Stomach smooth muscle (tissue), 2 donors: Measurements from ENCODE around the gene PLCB1.

ENCODE experiments used
- H3K27ac ChIP-seq: one replicate; pipeline ENCODE4 v1.7.0; 2013; ENCODE audit warnings: mild to moderate bottlenecking, low read length, inconsistent platforms
- H3K27me3 ChIP-seq, 2 donors: one replicate each; pipeline ENCODE4 v1.7.0; 2013; ENCODE audit warnings: low read length in 2 of 2; ENCODE audit not compliant: insufficient read depth in 2 of 2, control insufficient read depth in 1 of 2
- H3K36me3 ChIP-seq, 2 donors: one replicate each; pipeline ENCODE4 v1.7.0; 2013; ENCODE audit warnings: low read length in 2 of 2; ENCODE audit not compliant: control insufficient read depth in 2 of 2, insufficient read depth in 2 of 2
- H3K4me1 ChIP-seq: one replicate; pipeline ENCODE4 v1.7.0; 2013; ENCODE audit warnings: low read length; ENCODE audit not compliant: control insufficient read depth, insufficient read depth
- H3K4me3 ChIP-seq, 2 donors: one replicate each; pipeline ENCODE4 v1.7.0; 2013; ENCODE audit warnings: low read length in 2 of 2
- H3K9ac ChIP-seq, 2 donors: one replicate each; pipeline ENCODE4 v1.7.0; 2013; ENCODE audit warnings: low read length in 2 of 2, mild to moderate bottlenecking in 1 of 2
- H3K9me3 ChIP-seq, 2 donors: one replicate each; pipeline ENCODE4 v1.7.0; 2013; ENCODE audit warnings: low read length in 2 of 2; ENCODE audit not compliant: control insufficient read depth in 2 of 2
- donor health status: healthy.
- donor health status: Pancreatic carcinoma.

The PLCB1 gene

GRCh38 chr20:8777911-8778310 lies 645.8 kb downstream of the PLCB1 start:
- Histone ChIP-seq H3K4me3 (no peak overlapping the region), H3K4me1 (peaks cover 2% of the 10 kb centered on the region), H3K9me3 (no peaks in the 10 kb centered on the region), H3K36me3 (peaks cover 2 to 8% of the 10 kb centered on the region in 2 donors), H3K27ac (no peak overlapping the region), H3K27me3 (no peaks in the 10 kb centered on the region), H3K9ac (no peak overlapping the region)

DNA sequence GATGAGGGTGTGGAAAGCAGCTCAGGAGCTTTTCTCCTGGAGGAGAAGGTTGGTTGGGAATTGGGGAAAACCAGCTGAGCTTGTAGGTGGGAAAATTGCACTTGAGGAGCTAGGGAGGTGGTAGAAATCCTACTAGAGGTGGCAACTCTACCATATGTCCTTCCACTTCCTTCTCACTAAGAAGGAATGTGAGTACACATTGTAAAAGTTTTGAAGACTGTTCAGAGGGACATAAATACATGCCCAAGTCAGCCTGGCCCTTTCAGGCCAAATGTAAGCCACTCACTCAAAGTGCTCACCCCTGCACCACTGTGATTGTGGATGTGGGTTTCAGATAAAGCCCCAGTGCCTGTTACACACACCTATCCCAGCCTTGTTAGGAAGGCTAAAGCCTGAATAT lies 646.3 kb downstream of the PLCB1 start:
- Histone ChIP-seq H3K27ac (no peak overlapping the region), H3K27me3 (no peaks in the 10 kb centered on the region), H3K4me1 (peaks cover 2% of the 10 kb centered on the region), H3K9me3 (no peaks in the 10 kb centered on the region), H3K4me3 (no peak overlapping the region), H3K36me3 (peaks cover 2 to 8% of the 10 kb centered on the region in 2 donors), H3K9ac (no peak overlapping the region)

DNA sequence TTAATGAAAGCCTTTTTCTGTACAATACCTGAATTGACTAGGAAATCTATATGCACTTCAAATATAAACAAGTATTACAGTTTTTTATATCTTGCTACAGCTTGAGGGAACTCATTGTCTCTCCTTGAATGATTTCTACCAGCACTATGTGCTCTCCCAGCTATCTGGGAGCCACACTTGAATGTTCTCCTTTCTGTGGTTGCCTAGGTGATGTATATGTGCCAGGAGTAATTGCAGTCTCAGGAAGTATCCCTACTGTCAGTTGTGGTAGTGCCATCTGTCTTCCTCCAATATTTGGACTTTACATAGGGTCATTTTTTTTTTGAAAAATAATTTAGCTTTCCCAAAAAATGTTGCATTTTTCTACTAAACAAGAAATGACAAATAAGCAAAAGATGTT lies 648.8 kb downstream of the PLCB1 start:
- Histone ChIP-seq H3K4me1 (no peaks in the 10 kb centered on the region), H3K27me3 (no peaks in the 10 kb centered on the region), H3K9ac (no peak overlapping the region), H3K4me3 (no peak overlapping the region), H3K27ac (no peak overlapping the region), H3K36me3 (peaks cover 2 to 4% of the 10 kb centered on the region in 2 donors), H3K9me3 (no peaks in the 10 kb centered on the region)

DNA sequence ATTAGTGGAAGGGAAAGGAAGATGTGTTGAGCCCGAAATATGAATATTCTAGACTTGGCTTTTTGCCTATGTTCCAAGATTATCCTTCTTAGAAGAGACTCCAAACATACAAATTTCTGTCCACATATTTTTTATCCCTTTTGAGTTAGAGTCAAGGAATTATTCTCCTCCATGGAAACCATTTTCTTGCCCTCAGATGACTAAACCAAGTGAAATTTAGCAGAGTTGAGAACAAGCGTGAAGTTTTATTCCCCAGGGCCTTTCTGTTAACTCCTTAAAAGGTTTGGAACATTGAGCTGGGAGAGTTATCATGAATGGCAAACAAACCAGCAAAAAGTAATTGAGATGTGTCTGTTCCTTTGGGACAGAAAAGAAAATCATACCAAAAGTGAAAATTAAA lies 650.7 kb downstream of the PLCB1 start:
- Histone ChIP-seq H3K4me1 (no peaks in the 10 kb centered on the region), H3K27ac (no peak overlapping the region), H3K9ac (no peak overlapping the region), H3K9me3 (no peaks in the 10 kb centered on the region), H3K36me3 (peaks cover 2 to 4% of the 10 kb centered on the region in 2 donors), H3K27me3 (no peaks in the 10 kb centered on the region), H3K4me3 (no peak overlapping the region)

DNA sequence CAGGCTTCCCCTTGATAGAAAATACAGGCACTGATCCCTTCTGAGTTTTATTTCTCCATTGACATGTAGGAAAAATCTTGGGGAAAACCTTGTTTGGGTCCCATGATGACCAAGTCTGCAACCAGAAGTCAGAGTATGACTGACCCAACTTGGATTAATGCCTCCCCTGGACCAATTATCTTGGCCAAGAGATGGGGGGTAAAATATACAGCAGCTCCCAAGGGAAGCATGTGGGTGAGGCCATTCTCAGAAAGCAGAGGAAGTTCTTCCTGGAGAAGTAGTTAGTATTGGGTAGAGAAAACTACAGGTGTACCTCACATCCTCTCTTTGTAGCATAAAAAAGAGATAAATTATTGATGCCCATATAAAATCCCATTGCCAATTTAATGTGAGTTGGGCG lies 651.7 kb downstream of the PLCB1 start:
- Histone ChIP-seq H3K9ac (no peak overlapping the region), H3K27me3 (no peaks in the 10 kb centered on the region), H3K4me3 (no peak overlapping the region), H3K36me3 (peaks cover 0 to under 1% of the 10 kb centered on the region in 2 donors), H3K27ac (no peak overlapping the region), H3K4me1 (no peaks in the 10 kb centered on the region), H3K9me3 (no peaks in the 10 kb centered on the region)

DNA sequence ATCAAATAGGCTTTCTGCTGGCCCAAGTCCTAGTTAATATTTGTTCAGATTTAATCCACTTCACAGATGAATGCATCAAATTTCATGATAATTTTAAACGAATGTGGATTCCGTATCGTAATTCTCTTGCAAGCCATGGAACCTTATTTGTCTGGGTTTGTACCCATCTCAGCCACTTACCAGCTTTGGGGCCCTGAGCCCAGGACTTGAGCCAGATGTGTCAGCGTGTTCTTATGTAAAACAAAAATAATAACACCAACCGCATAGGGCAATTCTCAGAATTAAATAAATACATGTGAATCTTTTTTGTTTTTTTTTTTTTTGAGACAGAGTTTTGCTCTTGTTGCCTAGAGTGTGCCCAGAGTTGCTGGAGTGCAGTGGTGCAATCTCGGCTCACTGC lies 654.3 kb downstream of the PLCB1 start:
- Histone ChIP-seq H3K27ac (no peak overlapping the region), H3K27me3 (no peaks in the 10 kb centered on the region), H3K36me3 (peaks cover 0 to 6% of the 10 kb centered on the region in 2 donors), H3K9me3 (no peaks in the 10 kb centered on the region), H3K4me3 (no peak overlapping the region), H3K4me1 (no peaks in the 10 kb centered on the region), H3K9ac (no peak overlapping the region)

DNA sequence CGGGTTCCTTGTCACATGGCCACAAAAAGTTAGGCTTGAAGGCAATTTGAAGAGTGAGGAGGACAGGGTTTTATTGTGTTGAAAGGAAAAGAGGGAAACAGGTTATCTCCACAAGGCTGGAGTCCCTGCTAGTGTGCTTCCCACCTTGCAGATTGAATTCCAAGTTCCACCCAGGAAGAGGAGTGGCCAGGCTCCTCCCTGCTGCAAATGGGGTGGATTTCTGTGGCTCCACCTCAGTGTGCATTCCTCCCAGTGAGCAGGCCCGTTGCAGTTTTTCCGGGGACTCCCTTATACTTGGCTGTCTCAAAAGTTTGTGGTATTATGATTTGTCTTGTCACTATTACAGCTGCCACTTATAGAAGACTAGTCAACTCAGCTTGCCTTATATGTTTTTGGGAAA lies 655.0 kb downstream of the PLCB1 start:
- H3K4me3 ChIP-seq: no peak overlapping the region
- H3K4me1 ChIP-seq: no peaks in the 10 kb centered on the region
- H3K9ac ChIP-seq: no peak overlapping the region
- H3K27me3 ChIP-seq: no peaks in the 10 kb centered on the region
- H3K36me3 ChIP-seq: peaks cover 2 to 7% of the 10 kb centered on the region in 2 donors
- H3K27ac ChIP-seq: no peak overlapping the region
- no peaks in the 10 kb centered on the region for H3K9me3 ChIP-seq

- no peak overlapping the region for H3K27ac ChIP-seq
- H3K4me3 ChIP-seq: no peak overlapping the region
- no peak overlapping the region for H3K9ac ChIP-seq
- H3K36me3 ChIP-seq: peaks cover 4 to 8% of the 10 kb centered on the region in 2 donors
- H3K27me3 ChIP-seq: no peaks in the 10 kb centered on the region
- no peaks in the 10 kb centered on the region for H3K4me1 ChIP-seq
- H3K9me3 ChIP-seq: no peaks in the 10 kb centered on the region
These were observed 656.2 kb downstream of the PLCB1 start for GRCh38 chr20:8788275-8788674.

DNA sequence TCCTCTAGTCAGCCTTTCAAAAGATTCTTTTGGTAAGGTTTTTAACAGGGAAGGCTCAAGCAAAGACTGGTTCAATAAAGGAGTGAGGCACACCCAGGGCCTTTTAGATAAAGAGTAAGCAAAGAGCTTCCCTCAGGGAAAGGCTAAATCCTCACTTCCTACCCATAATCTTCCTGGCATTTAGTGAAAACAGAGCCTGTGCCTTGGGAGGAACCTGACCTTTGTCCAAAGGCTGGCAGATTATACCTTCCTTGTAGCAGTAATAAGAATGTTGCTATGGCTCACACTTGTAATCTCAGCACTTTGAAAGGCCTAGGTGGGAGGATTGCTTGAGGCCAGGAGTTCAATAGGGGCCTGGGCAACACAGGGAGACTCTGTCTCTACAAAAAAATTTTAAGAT lies 656.8 kb downstream of the PLCB1 start:
- no peaks in the 10 kb centered on the region for H3K27me3 ChIP-seq
- H3K9me3 ChIP-seq: no peaks in the 10 kb centered on the region
- H3K27ac ChIP-seq: no peak overlapping the region
- peaks cover 4 to 8% of the 10 kb centered on the region in 2 donors for H3K36me3 ChIP-seq
- no peaks in the 10 kb centered on the region for H3K4me1 ChIP-seq
- H3K9ac ChIP-seq: no peak overlapping the region
- no peak overlapping the region for H3K4me3 ChIP-seq

DNA sequence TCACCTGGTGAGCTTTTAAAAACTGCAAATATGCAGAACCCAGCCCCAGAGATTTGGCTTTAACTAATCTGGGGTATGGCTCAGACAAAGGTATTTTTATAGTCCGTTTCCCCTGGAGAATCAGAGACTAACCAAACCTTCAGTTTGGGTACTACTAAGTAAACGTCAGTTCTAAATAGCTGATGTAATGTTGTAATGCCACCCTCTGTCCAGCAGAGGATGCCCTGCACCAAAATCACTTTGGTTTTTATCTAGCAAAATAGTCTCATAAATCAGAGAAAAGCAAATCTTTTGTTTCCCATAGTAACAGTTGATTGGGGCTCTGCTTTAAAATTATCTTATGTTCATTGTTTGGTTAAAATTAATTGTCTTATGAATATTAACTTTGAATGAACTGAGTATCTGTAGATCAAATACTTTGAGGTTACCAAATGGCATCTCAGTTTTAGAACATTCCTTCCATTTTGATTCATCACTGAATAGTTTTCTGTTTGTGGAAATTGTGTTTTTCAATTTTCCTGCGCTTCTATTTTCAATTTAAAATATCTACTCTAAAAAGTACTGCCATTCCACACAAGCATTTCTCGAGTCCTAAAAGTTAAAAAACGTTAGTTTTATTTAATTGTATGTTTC lies 658.5 kb downstream of the PLCB1 start:
- H3K36me3 ChIP-seq: peaks cover 4 to 8% of the 10 kb centered on the region in 2 donors
- H3K27me3 ChIP-seq: no peaks in the 10 kb centered on the region
- H3K9me3 ChIP-seq: no peaks in the 10 kb centered on the region
- H3K9ac ChIP-seq: no peak overlapping the region
- no peaks in the 10 kb centered on the region for H3K4me1 ChIP-seq
- no peak overlapping the region for H3K27ac ChIP-seq
- H3K4me3 ChIP-seq: no peak overlapping the region

GRCh38 chr20:8795404-8795803 lies 663.3 kb downstream of the PLCB1 start:
- H3K27me3 ChIP-seq: no peaks in the 10 kb centered on the region
- H3K36me3 ChIP-seq: peaks cover 2 to 4% of the 10 kb centered on the region in 2 donors
- peaks cover 4% of the 10 kb centered on the region for H3K4me1 ChIP-seq
- no peak overlapping the region for H3K4me3 ChIP-seq
- no peak overlapping the region for H3K9ac ChIP-seq
- H3K27ac ChIP-seq: no peak overlapping the region
- H3K9me3 ChIP-seq: no peaks in the 10 kb centered on the region
